Measurements from ENCODE around the gene ARL16.

Gene ARL16

GRCh38 chr17:81695801-81696200, 12.2 kb upstream of the ARL16 start:
- TF ChIP-seq CTCF (IDR thresholded peaks at IDR 0.05; ENCODE audit: low read depth, low read length, missing control alignments): no peak
- no peak overlapping the region for H3K4me3 ChIP-seq (ENCODE audit: low read depth, low read length)
- in situ Hi-C loops (cut with HindIII; ENCODE audit: low sequenced_read_pairs): no loop called here
- no peak for DNase-seq (ENCODE audit: low read depth)

- in situ Hi-C loops (cut with HindIII; ENCODE audit: low sequenced_read_pairs): no loop called here
- no peak for DNase-seq (ENCODE audit: low read depth)
- no peak overlapping the region for H3K4me3 ChIP-seq (ENCODE audit: low read depth, low read length)
- TF ChIP-seq CTCF (IDR thresholded peaks at IDR 0.05; ENCODE audit: low read depth, low read length, missing control alignments): no peak
Measured at GRCh38 chr17:81695211-81695610, 11.6 kb upstream of the ARL16 start.

- H3K4me3 ChIP-seq (ENCODE audit: low read depth, low read length): no peak overlapping the region
Measured at GRCh38 chr17:81694810-81695209, 11.2 kb upstream of the ARL16 start.

GRCh38 chr17:81693509-81694210, 10.1 kb upstream of the ARL16 start:
- no peak for DNase-seq (ENCODE audit: low read depth)
- no peak overlapping the region for H3K4me3 ChIP-seq (ENCODE audit: low read depth, low read length)
- TF ChIP-seq CTCF (IDR thresholded peaks at IDR 0.05; ENCODE audit: low read depth, low read length, missing control alignments): no peak
- in situ Hi-C loops (cut with HindIII; ENCODE audit: low sequenced_read_pairs): no loop called here

More at GRCh38 chr17:81694810-81695209, 11.2 kb upstream of the ARL16 start:
- in situ Hi-C loops (cut with HindIII; ENCODE audit: low sequenced_read_pairs): no loop called here
- no peak for DNase-seq (ENCODE audit: low read depth)
- TF ChIP-seq CTCF (IDR thresholded peaks at IDR 0.05; ENCODE audit: low read depth, low read length, missing control alignments): no peak

- no peak overlapping the region for H3K4me3 ChIP-seq (ENCODE audit: low read depth, low read length)
- no peak for DNase-seq (ENCODE audit: low read depth)
- in situ Hi-C loops (cut with HindIII; ENCODE audit: low sequenced_read_pairs): no loop called here
- no peak for TF ChIP-seq CTCF (IDR thresholded peaks at IDR 0.05; ENCODE audit: low read depth, low read length, missing control alignments)
Measured at GRCh38 chr17:81691608-81692007, 8.0 kb upstream of the ARL16 start.

GRCh38 chr17:81691196-81691595, 7.6 kb upstream of the ARL16 start:
- no peak for TF ChIP-seq CTCF (IDR thresholded peaks at IDR 0.05; ENCODE audit: low read depth, low read length, missing control alignments)
- in situ Hi-C loops (cut with HindIII; ENCODE audit: low sequenced_read_pairs): no loop called here
- DNase-seq (ENCODE audit: low read depth): no peak
- no peak overlapping the region for H3K4me3 ChIP-seq (ENCODE audit: low read depth, low read length)

All from astrocyte of the cerebellum (primary cell).